SK-N-SH (cell line): Measurements from ENCODE around the gene SLC2A8. TPM values are rescaled to one million over a fixed set of nuclear protein-coding genes. Genes with fewer than 3 reads are reported as not detected.

Source experiments
- CTCF ChIA-PET: fragments of 300-600, 350-600 bp; formaldehyde crosslinking; extraction: SDS; loops from one replicate; lab custom pipeline; 2021; lab: Yijun Ruan, JAX
- POLR2A ChIA-PET: fragments of 350-600 bp; sonication (Branson Sonifier 250); formaldehyde crosslinking; extraction: SDS; loops from one replicate; lab custom pipeline; 2020; ENCODE audit warnings: antibody characterized with exemption, inconsistent platforms; lab: Yijun Ruan, JAX
- DNase-seq: peaks from one replicate; pipeline ENCODE4 v3.0.0; 2012
- H2AFZ ChIP-seq: fragments of 200-600 bp; sonication (generic); 2 replicates; pipeline ENCODE4 v1.8.1; 2016; ENCODE audit warnings: antibody characterized with exemption, mild to moderate bottlenecking, low read depth
- H3F3A ChIP-seq: fragments of 200-600 bp; sonication (generic); replicated peaks from 2 replicates; pipeline ENCODE3; 2016; ENCODE audit warnings: antibody characterized with exemption, mild to moderate bottlenecking; ENCODE audit not compliant: insufficient read depth
- H3K27ac ChIP-seq, 2 experiments: fragments of 200-500 bp in 1 of 2; fragments of 200-600 bp in 1 of 2; sonication (Bioruptor generic) in 1 of 2; sonication (generic), shearing (Covaris generic) in 1 of 2; 2 replicates each; pipeline versions ENCODE4 v1.5.1 to v1.6.1; 2014 to 2016; ENCODE audit warnings: low read depth in 2 of 2, inconsistent platforms in 1 of 2, low read length in 1 of 2, mild to moderate bottlenecking in 1 of 2, mixed read lengths in 1 of 2
- H3K27me3 ChIP-seq: fragments of 200-600 bp; sonication (generic), shearing (Covaris generic); 2 replicates; pipeline ENCODE4 v1.6.1; 2016; ENCODE audit warnings: mixed run types; ENCODE audit not compliant: insufficient read depth
- H3K36me3 ChIP-seq, 2 experiments: fragments of 200-500 bp in 1 of 2; fragments of 200-600 bp in 1 of 2; sonication (Bioruptor generic) in 1 of 2; sonication (generic) in 1 of 2; replicated peaks in 1 of 2; 2 replicates each; pipeline versions ENCODE3 to v1.5.1; 2014 to 2016; ENCODE audit warnings: low read length in 1 of 2, mild to moderate bottlenecking in 1 of 2; ENCODE audit not compliant: insufficient read depth in 2 of 2, control insufficient read depth in 1 of 2
- H3K4me1 ChIP-seq, 2 experiments: fragments of 200-500 bp in 1 of 2; fragments of 200-600 bp in 1 of 2; sonication (Bioruptor generic) in 1 of 2; sonication (generic), shearing (Covaris generic) in 1 of 2; 2 replicates each; pipeline versions ENCODE4 v1.5.1 to v1.6.1; 2014 to 2016; ENCODE audit warnings: low read depth in 1 of 2, low read length in 1 of 2, mixed run types in 1 of 2; ENCODE audit not compliant: insufficient read depth in 2 of 2, control insufficient read depth in 1 of 2
- H3K4me2 ChIP-seq: fragments of 200-600 bp; sonication (generic), shearing (Covaris generic); 2 replicates; pipeline ENCODE4 v1.6.1; 2017; ENCODE audit warnings: mixed run types
- H3K4me3 ChIP-seq, 2 experiments: fragments of 200-500 bp in 1 of 2; fragments of 200-600 bp in 1 of 2; sonication (Bioruptor generic) in 1 of 2; sonication (generic), shearing (Covaris generic) in 1 of 2; 2 replicates each; pipeline versions ENCODE4 v1.5.1 to v1.8.1; 2014 to 2016; ENCODE audit warnings: low read depth in 2 of 2, inconsistent platforms in 1 of 2, low read length in 1 of 2, mild to moderate bottlenecking in 1 of 2, mixed read lengths in 1 of 2, moderate library complexity in 1 of 2
- H3K79me2 ChIP-seq: fragments of 200-600 bp; sonication (generic); 2 replicates; pipeline ENCODE4 v1.8.1; 2017; ENCODE audit warnings: mild to moderate bottlenecking; ENCODE audit not compliant: insufficient read depth
- H3K9ac ChIP-seq: fragments of 200-600 bp; sonication (generic); 2 replicates; pipeline ENCODE4 v1.6.1; 2017; ENCODE audit warnings: mixed run types
- H3K9me2 ChIP-seq: fragments of 200-600 bp; sonication (generic); 2 replicates; pipeline ENCODE4 v1.6.1; 2017; ENCODE audit warnings: mixed run types
- H3K9me3 ChIP-seq: fragments of 200-600 bp; sonication (generic); 2 replicates; pipeline ENCODE4 v1.6.1; 2017; ENCODE audit warnings: mixed run types, mild to moderate bottlenecking, moderate library complexity
- H4K20me1 ChIP-seq: fragments of 200-600 bp; sonication (generic); 2 replicates; pipeline ENCODE4 v1.6.1; 2017; ENCODE audit warnings: mild to moderate bottlenecking, mixed run types; ENCODE audit not compliant: insufficient read depth
- ELF1 ChIP-seq: IDR thresholded peaks from 2 replicates; pipeline ENCODE4 v1.4.0; 2012
- EP300 ChIP-seq, 2 experiments: IDR thresholded peaks; 2 replicates each; pipeline versions ENCODE4 v1.4.0 to v1.6.1; 2012; ENCODE audit warnings: borderline replicate concordance in 1 of 2, low read depth in 1 of 2, low read length in 1 of 2
- EZH2phosphoT487 ChIP-seq: fragments of 200-600 bp; sonication (generic); IDR thresholded peaks from 2 replicates; pipeline ENCODE4 v1.6.1; 2017; ENCODE audit warnings: low read depth, mixed run types, mild to moderate bottlenecking, antibody characterized with exemption, moderate library complexity, borderline replicate concordance
- FOXM1 ChIP-seq: IDR thresholded peaks from 2 replicates; pipeline ENCODE4 v1.4.0; 2012; ENCODE audit warnings: low read depth, mild to moderate bottlenecking
- GATA2 ChIP-seq: sonication (generic); formaldehyde crosslinking; IDR thresholded peaks from 2 replicates; pipeline ENCODE4 v1.5.0; 2020; ENCODE audit warnings: mild to moderate bottlenecking, missing genetic modification reagents
- IRF3 ChIP-seq: fragments of 150-350 bp; IDR thresholded peaks from 2 replicates; pipeline ENCODE4 v1.6.1; 2016; ENCODE audit warnings: mild to moderate bottlenecking, low read depth, low read length
- MXI1 ChIP-seq: IDR thresholded peaks from 2 replicates; pipeline ENCODE4 v1.6.1; 2012; ENCODE audit warnings: mild to moderate bottlenecking, low read depth, low read length, improper control_type of control experiment
- NFIC ChIP-seq: IDR thresholded peaks from 2 replicates; pipeline ENCODE4 v1.4.0; 2012; ENCODE audit warnings: borderline replicate concordance
- NRF1 ChIP-seq: IDR thresholded peaks from 2 replicates; pipeline ENCODE4 v1.6.1; 2012; ENCODE audit warnings: low read depth, mild to moderate bottlenecking, low read length
- POLR2AphosphoS5 ChIP-seq: IDR thresholded peaks from 2 replicates; pipeline ENCODE4 v1.6.1; 2012; ENCODE audit warnings: low read depth, low read length
- RAD21 ChIP-seq: IDR thresholded peaks from 2 replicates; pipeline ENCODE4 v1.6.1; 2012; ENCODE audit warnings: mild to moderate bottlenecking, low read length
- REST ChIP-seq: IDR thresholded peaks from 2 replicates; pipeline ENCODE4 v1.6.1; 2012; ENCODE audit warnings: mild to moderate bottlenecking, low read depth, low read length, moderate library complexity
- RFX5 ChIP-seq: IDR thresholded peaks from 2 replicates; pipeline ENCODE4 v1.6.1; 2012; ENCODE audit warnings: mild to moderate bottlenecking, improper control_type of control experiment, low read length
- SIN3A ChIP-seq: IDR thresholded peaks from 2 replicates; pipeline ENCODE4 v1.6.1; 2012; ENCODE audit warnings: low read depth, mild to moderate bottlenecking, low read length, moderate library complexity, borderline replicate concordance
- TAF1 ChIP-seq: IDR thresholded peaks from 2 replicates; pipeline ENCODE4 v1.6.1; 2012; ENCODE audit warnings: low read depth, mild to moderate bottlenecking, low read length, moderate library complexity, borderline replicate concordance
- USF1 ChIP-seq: IDR thresholded peaks from 2 replicates; pipeline ENCODE4 v1.4.0; 2012; ENCODE audit warnings: low read depth, borderline replicate concordance
- USF2 ChIP-seq: fragments of 150-350 bp; IDR thresholded peaks from 2 replicates; pipeline ENCODE4 v1.6.1; 2017; ENCODE audit warnings: antibody characterized with exemption, low read length, low read depth, borderline replicate concordance
- ZBTB33 ChIP-seq: IDR thresholded peaks from 2 replicates; pipeline ENCODE4 v1.4.0; 2012; ENCODE audit warnings: low read depth, borderline replicate concordance
- WGBS: methylation state at CpG from one replicate; pipeline ENCODE4 v1.1.6; 2017; ENCODE audit warnings: low lambda C conversion rate; 5-methylcytosine and 5-hydroxymethylcytosine counted together
- polyA plus RNA-seq, 3 experiments: library from polyadenylated mRNA; depleted of rRNA; stranded (reverse); fragments of >200 nt; gene quantifications; 2 replicates each; pipeline ENCODE4 v1.2.3, GENCODE V29; 2012

The SLC2A8 gene
- polyA plus RNA-seq, 1 of the 3 experiments (the other 2 are of a cell fraction) = 15.1 TPM

GRCh38 chr9:127448112-127448805 is 51.3 kb downstream of the SLC2A8 start:
- peaks cover 5 to 40% of the 10 kb centered on the region in 2 experiments for H3K4me1 ChIP-seq
- peak overlapping the region; percentile 95 for H3K9ac ChIP-seq
- H3K4me2 ChIP-seq = peak overlapping the region; percentile 95
- H3K27ac ChIP-seq = peak overlapping the region; percentile 31 to 77; a peak in 3 of 4 replicates
- H3K36me3 ChIP-seq = peaks cover 54 to 58% of the 10 kb centered on the region in 2 experiments
- no peak for DNase-seq
- H2AFZ ChIP-seq = no peak overlapping the region
- H3K9me3 ChIP-seq = no peaks in the 10 kb centered on the region
- POLR2A ChIA-PET = interaction anchor here (0.6 to 1.1 kb wide), 3 partner anchors 8 to 26 kb away, joined by 3 to 5 read pairs (median 3); no protein-coding TSS in a partner anchor
- 89% methylated on average over 8 of the region's 8 CpGs for WGBS
- CTCF ChIA-PET = no interaction called here
- H3K79me2 ChIP-seq = peaks cover 61% of the 10 kb centered on the region
- no peaks in the 10 kb centered on the region for H3K9me2 ChIP-seq
- H3K4me3 ChIP-seq = peak overlapping the region; percentile 92 to 99
- H3F3A ChIP-seq = peaks cover 79% of the 10 kb centered on the region
- H3K27me3 ChIP-seq = no peaks in the 10 kb centered on the region
- peaks cover 59% of the 10 kb centered on the region for H4K20me1 ChIP-seq
- TF ChIP-seq RAD21 = no peak
- TF ChIP-seq IRF3 = no peak
- no peak for TF ChIP-seq GATA2 (CRISPR knock-in tag)
- no peak; the same call in none of the 2 replicates for TF ChIP-seq POLR2AphosphoS5
- no peak for TF ChIP-seq ELF1
- TF ChIP-seq REST = no peak
- TF ChIP-seq FOXM1 = no peak
- TF ChIP-seq RFX5 = no peak
- no peak for TF ChIP-seq NFIC
- no peak for TF ChIP-seq EZH2phosphoT487
- TF ChIP-seq ZBTB33 = no peak
- no peak for TF ChIP-seq TAF1
- no peak for TF ChIP-seq NRF1
- TF ChIP-seq MXI1 = no peak
- TF ChIP-seq USF1 = no peak
- no peak for TF ChIP-seq SIN3A
- no peak for TF ChIP-seq EP300 (IDR thresholded peaks at IDR 0.05; ENCODE audit: borderline replicate concordance in 1 of 2, low read depth in 1 of 2, low read length in 1 of 2)
- TF ChIP-seq USF2 = no peak
